ENCODE results near the gene SQOR. TPM values are rescaled to one million over a fixed set of nuclear protein-coding genes. Genes with fewer than 3 reads are reported as not detected.

Gene SQOR
- total and polyA plus RNA-seq, 2 of the 4 experiments (the other 2 are of a cell fraction) = 22.1 to 40.3 TPM

GRCh38 chr15:45720183-45720582, 85.4 kb downstream of the SQOR start:
- Histone ChIP-seq H2BK5ac (ENCODE audit: low read depth, low read length, poor library complexity, severe bottlenecking) (no peak overlapping the region), H2BK120ac (ENCODE audit: low read depth, low read length) (no peak overlapping the region), H3K4me1 (ENCODE audit: control insufficient read depth, insufficient read depth, low read length) (peaks cover 1% of the 10 kb centered on the region; the same call in 1 of the 2 replicates), H3K4me2 (ENCODE audit: low read depth, low read length) (no peak overlapping the region), H2BK15ac (ENCODE audit: low read depth, low read length) (no peak overlapping the region), H2AK5ac (ENCODE audit: low read depth, low read length) (no peak overlapping the region), H4K20me1 (ENCODE audit: insufficient read depth, low read length) (no peaks in the 10 kb centered on the region), H2AK9ac (replicated peaks; ENCODE audit: low read depth, low read length, poor library complexity) (no peak overlapping the region), H3K36me3 (ENCODE audit: control insufficient read depth, insufficient read depth, low read length) (no peaks in the 10 kb centered on the region), H4K91ac (ENCODE audit: insufficient read depth, low read depth, low read length) (no peak overlapping the region), H4K5ac (ENCODE audit: low read depth, low read length) (no peak overlapping the region), H3K4me3 (ENCODE audit: insufficient read depth, low read depth, low read length) (no peak overlapping the region), H3K18ac (ENCODE audit: low read depth, low read length) (no peak overlapping the region), H2AFZ (replicated peaks; ENCODE audit: low read length, poor library complexity) (no peak overlapping the region), H3K14ac (replicated peaks; ENCODE audit: low read depth, low read length) (no peak overlapping the region), H3K27ac (ENCODE audit: insufficient read depth, low read length) (no peak overlapping the region), H2BK20ac (ENCODE audit: low read depth, low read length) (no peak overlapping the region), H3K23ac (ENCODE audit: low read depth, low read length) (no peak overlapping the region), H3K79me1 (ENCODE audit: low read depth in 1 of 2, low read length in 2 of 2) (no peaks in the 10 kb centered on the region), H3K9ac (ENCODE audit: low read depth, low read length) (no peak overlapping the region), H3K27me3 (ENCODE audit: control insufficient read depth, insufficient read depth, low read length) (peaks cover 6% of the 10 kb centered on the region; the same call in 1 of the 2 replicates), H3K4ac (ENCODE audit: low read depth, low read length) (no peak overlapping the region), H3K9me3 (ENCODE audit: control insufficient read depth, insufficient read depth, low read length) (no peaks in the 10 kb centered on the region), H3K9me1 (ENCODE audit: insufficient read depth, low read length) (no peaks in the 10 kb centered on the region), H3K56ac (ENCODE audit: extremely low read depth, insufficient read depth, low read length) (no peak overlapping the region), H4K8ac (ENCODE audit: low read depth in 2 of 2, low read length in 2 of 2) (no peak overlapping the region)
- ATAC-seq (ENCODE audit: low read depth) = no peak
- dilution Hi-C loops (cut with HindIII; ENCODE audit: low sequenced_read_pairs, unreplicated experiment) (no loop called here), intact Hi-C loops (cut with micrococcal nuclease) (no loop called here), in situ Hi-C loops (cut with MboI; ENCODE audit: low sequenced_read_pairs) (no loop called here)
- ChIA-PET POLR2A (ENCODE audit: unreplicated experiment) (no interaction called here), CTCF (no interaction called here)
- no TSS peak for BruUV-seq (replicated peaks)
- DNase-seq = no peak
- TF ChIP-seq RCOR1 (IDR thresholded peaks at IDR 0.05; ENCODE audit: insufficient replicate concordance, low read length) (no peak), MAZ (IDR thresholded peaks at IDR 0.05; ENCODE audit: borderline replicate concordance, low read depth, low read length) (no peak), CTCF (conservative IDR thresholded peaks at IDR 0.05; ENCODE audit: low read depth, low read length) (no peak), FOS (IDR thresholded peaks at IDR 0.05; ENCODE audit: low read depth, low read length) (no peak), CEBPB (IDR thresholded peaks at IDR 0.05; ENCODE audit: low read depth, low read length) (no peak), CHD1 (IDR thresholded peaks at IDR 0.05; ENCODE audit: low read depth, low read length) (no peak), BHLHE40 (IDR thresholded peaks at IDR 0.05; ENCODE audit: low read depth, low read length) (no peak)

Data from IMR-90 (cell line).